GM21367 (cell line): ENCODE data around the gene EHBP1L1.
A peak's percentile ranks its signal among the peaks of the same experiment; 100 is the strongest.
"Not testable (repeated sequence)": the region's sequence is repeated elsewhere in the genome, so short reads cannot be mapped to it uniquely, and the experiment has no call there.

Experiments used
- ATAC-seq: cut with Tn5 transposase; IDR thresholded peaks from one replicate; pipeline ENCODE4 v1.9.1; 2021; ENCODE audit not compliant: unreplicated experiment

EHBP1L1 gene

GRCh38 chr11:65560555-65561418 is 15.1 kb upstream of the EHBP1L1 start:
- ATAC-seq, result no peak

- ATAC-seq, result no peak
Observed at GRCh38 chr11:65562020-65562419, 13.8 kb upstream of the EHBP1L1 start.

- no peak for ATAC-seq
Observed at GRCh38 chr11:65562788-65563187, 13.1 kb upstream of the EHBP1L1 start.

GRCh38 chr11:65563601-65564000 is 12.3 kb upstream of the EHBP1L1 start:
- ATAC-seq, result no peak

- ATAC-seq, result not testable (repeated sequence)
Observed at GRCh38 chr11:65564879-65565559, 10.8 kb upstream of the EHBP1L1 start.

- ATAC-seq, result no peak
Observed at GRCh38 chr11:65565624-65566453, 10.0 kb upstream of the EHBP1L1 start.

- ATAC-seq, result no peak
Observed at GRCh38 chr11:65569164-65569972, 6.5 kb upstream of the EHBP1L1 start.

- ATAC-seq, result peak; percentile 43
Observed at GRCh38 chr11:65569973-65570918, 5.6 kb upstream of the EHBP1L1 start, which contains the start of gene ZNRD2. Gene ZNRD2 (plus strand): TSS chr11:65570477. CDS start chr11:65570492, 15 bp downstream.

- ATAC-seq, result no peak
Observed at GRCh38 chr11:65571420-65571819, 4.4 kb upstream of the EHBP1L1 start.

- ATAC-seq, result no peak
Observed at GRCh38 chr11:65571940-65572339, 3.9 kb upstream of the EHBP1L1 start.

- no peak for ATAC-seq
Observed at GRCh38 chr11:65572356-65573051, 3.3 kb upstream of the EHBP1L1 start, which contains the start of gene FAM89B. Gene FAM89B (plus strand): TSS chr11:65572538. CDS start chr11:65572670, 132 bp downstream.

GRCh38 chr11:65573391-65574079 is 2.3 kb upstream of the EHBP1L1 start:
- ATAC-seq, result no peak

- ATAC-seq, result no peak
Observed at GRCh38 chr11:65574109-65574810, 1.6 kb upstream of the EHBP1L1 start.

GRCh38 chr11:65574811-65575567 is 864 bp upstream of the EHBP1L1 start:
- no peak for ATAC-seq

- ATAC-seq, result no peak
Observed at GRCh38 chr11:65576232-65576866, 496 bp downstream of the EHBP1L1 start.
